ENCODE measurements around the gene CD99.

Gene CD99

GRCh38 chrX:2658585-2659292 lies 32.4 kb upstream of the CD99 start:
- DNase-seq (ENCODE audit: low read depth) = no peak

GRCh38 chrX:2662586-2662985 lies 28.5 kb upstream of the CD99 start:
- no peak for TF ChIP-seq CTCF (IDR thresholded peaks at IDR 0.05; ENCODE audit: control insufficient read depth, extremely low read depth, insufficient read depth)
- H3K4me3 ChIP-seq (ENCODE audit: low read depth, low read length) = no peak overlapping the region
- no peak for DNase-seq (ENCODE audit: low read depth)

More at GRCh38 chrX:2658585-2659292, 32.4 kb upstream of the CD99 start:
- H3K4me3 ChIP-seq (ENCODE audit: low read depth, low read length) = no peak overlapping the region
- TF ChIP-seq CTCF (IDR thresholded peaks at IDR 0.05; ENCODE audit: control insufficient read depth, extremely low read depth, insufficient read depth) = no peak

- H3K4me3 ChIP-seq (ENCODE audit: low read depth, low read length) = no peak overlapping the region
- TF ChIP-seq CTCF (IDR thresholded peaks at IDR 0.05; ENCODE audit: control insufficient read depth, extremely low read depth, insufficient read depth) = no peak
- no peak for DNase-seq (ENCODE audit: low read depth)
Measured at GRCh38 chrX:2664502-2664901, 26.6 kb upstream of the CD99 start.

- no peak for DNase-seq (ENCODE audit: low read depth)
- H3K4me3 ChIP-seq (ENCODE audit: low read depth, low read length) = no peak overlapping the region
- TF ChIP-seq CTCF (IDR thresholded peaks at IDR 0.05; ENCODE audit: control insufficient read depth, extremely low read depth, insufficient read depth) = no peak
Measured at GRCh38 chrX:2665387-2666304, 25.4 kb upstream of the CD99 start.

- TF ChIP-seq CTCF (IDR thresholded peaks at IDR 0.05; ENCODE audit: control insufficient read depth, extremely low read depth, insufficient read depth) = no peak
- H3K4me3 ChIP-seq (ENCODE audit: low read depth, low read length) = no peak overlapping the region
- DNase-seq (ENCODE audit: low read depth) = no peak
Measured at GRCh38 chrX:2666491-2666890, 24.6 kb upstream of the CD99 start.

- no peak for DNase-seq (ENCODE audit: low read depth)
- no peak overlapping the region for H3K4me3 ChIP-seq (ENCODE audit: low read depth, low read length)
- TF ChIP-seq CTCF (IDR thresholded peaks at IDR 0.05; ENCODE audit: control insufficient read depth, extremely low read depth, insufficient read depth) = no peak
Measured at GRCh38 chrX:2670978-2671377, 20.1 kb upstream of the CD99 start.

Measured in LNCaP clone FGC (cell line).